NCI-H2196 (cell line): Measurements from ENCODE around the gene SLCO1B3.
A peak's percentile ranks its signal among the peaks of the same experiment; 100 is the strongest.

Experiments
- DNase-seq: peaks from one replicate; lab custom pipeline; 2025; ENCODE audit not compliant: unreplicated experiment; lab: John Stamatoyannopoulos, UW

The SLCO1B3 gene

DNA sequence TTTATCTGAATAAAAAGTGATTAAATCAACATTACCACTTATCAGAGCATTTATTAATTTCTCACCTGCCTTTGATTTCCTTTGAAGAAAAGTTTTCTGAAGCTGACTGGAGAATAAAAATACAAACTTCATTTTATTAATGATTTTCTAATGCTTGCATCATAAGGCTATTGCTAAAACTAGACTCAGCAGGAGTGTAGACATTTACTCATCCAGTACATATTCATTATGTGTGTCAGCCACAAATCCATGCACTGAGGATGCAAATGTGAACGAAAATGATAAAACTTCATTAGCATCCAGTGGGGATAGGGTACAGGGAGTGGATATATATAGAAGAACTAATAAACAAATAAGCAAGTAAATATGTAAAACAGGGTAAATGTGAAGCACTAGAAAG, 74.6 kb downstream of the SLCO1B3 start:
- no peak for DNase-seq

DNA sequence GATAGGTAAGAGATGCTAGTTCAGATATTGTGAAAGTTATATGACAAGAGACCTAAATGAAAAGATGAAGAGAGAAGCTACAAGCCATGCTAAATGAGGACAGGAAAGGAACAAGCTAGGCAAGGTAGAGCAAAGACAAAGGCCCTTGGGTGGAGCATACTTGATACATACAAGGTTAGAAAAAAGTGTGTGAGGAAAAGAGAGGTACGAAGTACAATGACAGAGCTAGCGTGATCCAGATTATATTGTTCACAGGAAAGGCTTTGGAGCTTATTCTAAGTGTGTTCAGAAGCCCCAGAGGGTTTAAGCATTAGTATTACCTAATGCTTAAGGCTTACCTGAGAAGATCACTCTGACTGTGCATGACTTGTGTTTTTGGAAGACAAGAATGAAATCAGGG, 75.0 kb downstream of the SLCO1B3 start:
- DNase-seq: no peak

DNA sequence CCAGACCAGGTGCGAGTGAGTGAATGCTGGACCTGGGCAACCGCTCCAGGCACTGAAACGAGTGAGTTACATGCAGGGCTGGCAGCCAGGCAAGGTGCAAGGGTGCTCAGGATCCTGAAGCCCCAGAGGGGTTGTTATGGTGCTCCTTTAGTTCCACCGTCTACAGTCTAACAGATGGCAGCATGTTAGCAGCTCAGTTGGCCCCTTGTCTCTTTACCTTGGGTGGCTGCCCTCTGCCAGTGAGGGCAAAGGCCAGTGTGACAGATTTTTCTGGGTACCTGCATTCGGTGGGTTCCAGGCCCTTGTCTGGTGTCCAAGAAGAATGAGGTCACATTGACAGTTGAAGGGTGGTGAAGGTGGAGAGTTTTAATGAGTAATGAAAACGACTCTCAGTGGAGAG, 106.8 kb downstream of the SLCO1B3 start:
- DNase-seq: no peak

DNA sequence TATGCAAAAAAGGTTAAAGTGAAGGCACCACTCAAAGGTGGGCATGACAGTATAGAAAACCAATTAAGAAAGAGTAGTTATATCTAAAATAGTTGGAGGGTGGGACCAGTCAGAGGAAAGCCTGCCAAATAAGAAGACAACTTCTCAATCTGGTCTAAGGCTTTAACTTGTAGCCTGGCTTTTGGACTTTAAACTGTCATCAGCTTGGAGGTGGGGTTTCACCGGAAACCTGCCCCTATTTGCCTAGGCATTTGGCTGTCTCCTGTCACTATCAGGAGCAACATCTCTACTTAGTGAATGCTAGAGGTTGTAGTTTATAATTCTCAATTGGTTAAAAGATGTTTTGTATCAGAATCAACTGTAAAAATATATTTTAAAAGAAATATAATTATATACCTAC, 107.3 kb downstream of the SLCO1B3 start:
- no peak for DNase-seq

DNA sequence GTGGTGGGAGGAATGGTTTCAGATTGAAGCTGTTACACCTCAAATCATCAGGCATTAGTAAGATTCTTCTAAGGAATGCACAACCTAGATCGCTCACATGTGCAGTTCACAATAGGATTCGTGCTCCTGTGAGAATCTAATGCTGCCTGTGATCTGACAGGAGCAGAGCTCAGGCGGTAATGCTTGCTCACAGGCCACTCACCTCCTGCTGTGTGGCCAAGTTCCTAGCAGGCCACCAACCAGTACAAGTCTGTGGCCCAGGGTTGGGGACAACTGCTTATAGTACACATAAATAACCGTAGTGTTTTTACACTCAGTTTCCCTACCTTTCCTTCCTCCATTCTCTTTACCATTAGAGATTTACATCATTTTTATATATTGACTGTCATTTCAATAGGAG, 121.4 kb downstream of the SLCO1B3 start:
- DNase-seq: no peak

DNA sequence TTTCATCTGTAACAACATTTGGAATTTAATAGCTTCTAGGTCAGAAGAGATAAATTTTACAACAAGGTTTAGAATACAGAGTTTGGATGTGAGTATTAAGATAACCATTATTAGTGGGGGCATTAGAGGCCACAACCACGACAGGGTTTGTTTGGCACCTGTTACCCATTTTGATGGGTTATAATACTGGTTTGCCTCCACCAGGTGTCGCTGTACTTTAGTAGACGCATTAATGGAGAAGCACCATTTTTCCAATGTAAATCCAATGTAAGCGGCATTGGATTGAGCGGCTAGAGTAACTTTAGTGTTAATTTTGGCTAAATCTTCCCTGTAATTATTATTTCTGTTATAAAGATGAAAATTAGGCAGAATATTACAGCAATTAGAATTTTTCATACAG, 136.2 kb downstream of the SLCO1B3 start:
- peak; percentile 59 for DNase-seq

DNA sequence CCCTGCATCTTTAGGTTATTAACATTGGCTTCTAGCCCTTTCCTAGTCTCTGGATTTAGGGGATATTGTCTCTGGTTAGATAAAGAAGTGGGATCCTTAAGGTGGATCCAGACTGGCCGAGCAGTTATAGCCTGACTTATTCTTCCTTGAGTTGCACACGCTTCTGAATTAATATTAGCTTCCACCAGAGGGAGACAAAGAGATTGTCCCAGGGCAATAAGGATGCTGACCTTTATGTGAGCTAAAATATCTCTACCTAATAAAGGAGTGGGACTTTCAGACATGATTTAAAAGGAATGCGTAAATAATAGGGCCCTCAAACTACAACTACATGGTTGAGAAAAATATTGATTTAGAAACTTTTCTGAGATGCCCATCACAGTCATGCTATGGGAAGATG, 139.7 kb downstream of the SLCO1B3 start:
- DNase-seq: peak; percentile 68

DNA sequence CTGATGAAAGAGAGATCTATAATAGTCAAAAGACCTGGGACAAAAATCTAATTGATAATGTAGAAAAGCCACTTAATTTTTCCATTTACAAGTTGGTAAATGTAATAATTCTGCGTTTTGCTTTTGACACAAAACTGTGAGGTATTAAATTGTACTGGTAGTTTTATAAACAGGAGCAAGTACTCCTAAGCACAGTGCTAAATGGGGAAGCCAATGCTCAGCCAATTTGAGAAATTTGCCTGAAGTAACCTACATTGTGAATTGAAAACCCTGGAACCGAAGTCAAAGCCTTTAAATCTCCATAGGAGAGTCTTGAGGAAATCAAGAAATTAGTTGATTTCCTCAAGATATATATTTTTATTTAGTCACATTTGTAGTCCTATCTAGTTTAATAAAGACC, 152.8 kb downstream of the SLCO1B3 start:
- DNase-seq: no peak

DNA sequence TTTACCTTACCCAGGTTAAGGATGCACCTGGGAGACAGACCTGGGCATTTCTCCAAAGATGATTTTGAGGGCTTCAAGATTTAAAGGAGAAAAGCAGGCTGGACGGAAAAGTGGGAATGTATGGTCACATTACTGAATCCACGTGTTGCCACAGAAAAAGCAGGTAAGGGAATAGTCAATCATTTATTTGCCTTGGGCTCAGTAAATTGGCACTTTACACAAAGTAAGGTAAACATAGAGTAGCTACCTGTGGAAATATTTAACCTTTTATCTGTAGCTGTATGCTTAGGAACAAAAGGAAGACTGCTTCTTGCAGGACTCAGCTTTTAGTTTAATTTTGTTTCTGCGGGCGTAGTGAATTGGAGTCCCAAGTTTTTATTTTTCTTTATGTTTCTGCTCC, 153.3 kb downstream of the SLCO1B3 start:
- no peak for DNase-seq
